ENCODE data around the gene NHSL2. TPM values are rescaled to one million over a fixed set of nuclear protein-coding genes. Genes with fewer than 3 reads are reported as not detected.

The NHSL2 gene
- total RNA-seq, 2 experiments from 2014 or later: not detected

DNA sequence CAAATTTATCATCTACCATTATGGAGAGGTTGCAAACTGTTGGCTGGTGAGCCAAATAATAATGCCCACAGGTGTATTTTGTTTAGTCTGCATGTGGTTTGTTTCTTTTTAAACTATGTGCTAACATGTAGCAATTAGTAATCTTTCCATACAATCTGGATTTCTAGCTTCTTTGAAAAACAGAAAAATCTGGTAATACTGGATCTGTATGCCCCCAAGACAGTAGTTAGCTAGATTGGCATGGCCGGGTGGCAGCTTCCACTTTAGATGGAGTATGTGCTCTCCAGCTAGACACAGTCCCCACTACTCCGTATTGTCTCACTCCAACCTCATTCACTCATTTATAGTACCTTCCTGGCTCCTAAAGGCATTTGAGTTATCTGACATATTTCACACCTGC, 91.3 kb downstream of the NHSL2 start:
- H2AFZ ChIP-seq (ENCODE audit: low read length): no peak overlapping the region
- intact Hi-C loops (cut with micrococcal nuclease; ENCODE audit: unreplicated experiment): no loop called here
- DNase-seq (ENCODE audit: low spot score): no peak
- no peaks in the 10 kb centered on the region for H3K79me2 ChIP-seq (ENCODE audit: insufficient read depth, low read depth, low read length)
- CTCF ChIA-PET (ENCODE audit: unreplicated experiment): no interaction called here
- H3K9me3 ChIP-seq (ENCODE audit: low read length): no peaks in the 10 kb centered on the region
- H3K36me3 ChIP-seq (ENCODE audit: insufficient read depth, low read length): no peaks in the 10 kb centered on the region
- H3K9me2 ChIP-seq (ENCODE audit: insufficient read depth, low read length): no peaks in the 10 kb centered on the region
- POLR2A ChIA-PET: interaction anchor here (0.7 kb wide), 1 partner anchor 1566 kb away, joined by 3 read pairs; no protein-coding TSS in a partner anchor
- BruUV-seq (replicated peaks): no TSS peak
- no peak overlapping the region for H3K4me3 ChIP-seq (ENCODE audit: low read depth, low read length, poor library complexity, severe bottlenecking)
- no peak overlapping the region for H3K4me2 ChIP-seq (ENCODE audit: low read length)
- H3K27ac ChIP-seq (ENCODE audit: low read depth, low read length, poor library complexity, severe bottlenecking): no peak overlapping the region
- TF ChIP-seq EZH2phosphoT487 (IDR thresholded peaks at IDR 0.05; ENCODE audit: borderline replicate concordance, low read depth, low read length) (no peak), CTCF (conservative IDR thresholded peaks at IDR 0.05; ENCODE audit: low read length) (no peak)
- H3K4me1 ChIP-seq (ENCODE audit: insufficient read depth, low read length, poor library complexity, severe bottlenecking): no peaks in the 10 kb centered on the region
- no peaks in the 10 kb centered on the region for H4K20me1 ChIP-seq (ENCODE audit: insufficient read depth, low read length)

- intact Hi-C loops (cut with micrococcal nuclease; ENCODE audit: unreplicated experiment): no loop called here
- CTCF ChIA-PET (ENCODE audit: unreplicated experiment): no interaction called here
- no TSS peak for BruUV-seq (replicated peaks)
- no peak for DNase-seq (ENCODE audit: low spot score)
- POLR2A ChIA-PET: no interaction called here
- Histone ChIP-seq H2AFZ (ENCODE audit: low read length) (no peak overlapping the region), H3K4me1 (ENCODE audit: insufficient read depth, low read length, poor library complexity, severe bottlenecking) (no peaks in the 10 kb centered on the region), H3K36me3 (ENCODE audit: insufficient read depth, low read length) (no peaks in the 10 kb centered on the region), H3K9me2 (ENCODE audit: insufficient read depth, low read length) (no peaks in the 10 kb centered on the region), H4K20me1 (ENCODE audit: insufficient read depth, low read length) (no peaks in the 10 kb centered on the region), H3K79me2 (ENCODE audit: insufficient read depth, low read depth, low read length) (no peaks in the 10 kb centered on the region), H3K4me2 (ENCODE audit: low read length) (no peak overlapping the region), H3K27ac (ENCODE audit: low read depth, low read length, poor library complexity, severe bottlenecking) (no peak overlapping the region), H3K9me3 (ENCODE audit: low read length) (no peaks in the 10 kb centered on the region), H3K4me3 (ENCODE audit: low read depth, low read length, poor library complexity, severe bottlenecking) (no peak overlapping the region)
- no peak for TF ChIP-seq EZH2phosphoT487 (IDR thresholded peaks at IDR 0.05; ENCODE audit: borderline replicate concordance, low read depth, low read length)
- TF ChIP-seq CTCF (conservative IDR thresholded peaks at IDR 0.05; ENCODE audit: low read length): no peak
Measured at GRCh38 chrX:72002875-72003274, 92.2 kb downstream of the NHSL2 start.

- H4K20me1 ChIP-seq (ENCODE audit: insufficient read depth, low read length): no peaks in the 10 kb centered on the region
- H3K4me2 ChIP-seq (ENCODE audit: low read length): no peak overlapping the region
- ChIA-PET POLR2A (interaction anchor here (0.6 to 0.7 kb wide), 2 partner anchors 9 to 167 kb away, joined by 7 to 8 read pairs; no protein-coding TSS in a partner anchor), CTCF (ENCODE audit: unreplicated experiment) (interaction anchor here (0.8 kb wide), 1 partner anchor 18 kb away, joined by 3 read pairs; no protein-coding TSS in a partner anchor)
- H2AFZ ChIP-seq (ENCODE audit: low read length): no peak overlapping the region
- DNase-seq (ENCODE audit: low spot score): no peak
- H3K36me3 ChIP-seq (ENCODE audit: insufficient read depth, low read length): no peaks in the 10 kb centered on the region
- no peaks in the 10 kb centered on the region for H3K9me2 ChIP-seq (ENCODE audit: insufficient read depth, low read length)
- intact Hi-C loops (cut with micrococcal nuclease; ENCODE audit: unreplicated experiment): no loop called here
- no peak overlapping the region for H3K4me3 ChIP-seq (ENCODE audit: low read depth, low read length, poor library complexity, severe bottlenecking)
- no peaks in the 10 kb centered on the region for H3K9me3 ChIP-seq (ENCODE audit: low read length)
- no peak overlapping the region for H3K27ac ChIP-seq (ENCODE audit: low read depth, low read length, poor library complexity, severe bottlenecking)
- H3K79me2 ChIP-seq (ENCODE audit: insufficient read depth, low read depth, low read length): no peaks in the 10 kb centered on the region
- TF ChIP-seq EZH2phosphoT487 (IDR thresholded peaks at IDR 0.05; ENCODE audit: borderline replicate concordance, low read depth, low read length) (no peak), CTCF (conservative IDR thresholded peaks at IDR 0.05; ENCODE audit: low read length) (no peak)
- H3K4me1 ChIP-seq (ENCODE audit: insufficient read depth, low read length, poor library complexity, severe bottlenecking): no peaks in the 10 kb centered on the region
- no TSS peak for BruUV-seq (replicated peaks)
Measured at GRCh38 chrX:72003811-72004750, 93.4 kb downstream of the NHSL2 start.
